HL-60/S4 treated with retinoic acid at 250 ng/mL for 4 days and 3 days (cell line): ENCODE data around the gene PIP5K1B.

Source experiments
- in situ Hi-C: fragments of 300-500 bp; cut with MboI; formaldehyde crosslinking; loops from 2 replicates; pipeline ENCODE4 v1.7.0; 2022; ENCODE audit warnings: low sequenced_read_pairs

Gene PIP5K1B

GRCh38 chr9:68842568-68842967 is 137.5 kb downstream of the PIP5K1B start:
- in situ Hi-C loops: no loop called here

DNA sequence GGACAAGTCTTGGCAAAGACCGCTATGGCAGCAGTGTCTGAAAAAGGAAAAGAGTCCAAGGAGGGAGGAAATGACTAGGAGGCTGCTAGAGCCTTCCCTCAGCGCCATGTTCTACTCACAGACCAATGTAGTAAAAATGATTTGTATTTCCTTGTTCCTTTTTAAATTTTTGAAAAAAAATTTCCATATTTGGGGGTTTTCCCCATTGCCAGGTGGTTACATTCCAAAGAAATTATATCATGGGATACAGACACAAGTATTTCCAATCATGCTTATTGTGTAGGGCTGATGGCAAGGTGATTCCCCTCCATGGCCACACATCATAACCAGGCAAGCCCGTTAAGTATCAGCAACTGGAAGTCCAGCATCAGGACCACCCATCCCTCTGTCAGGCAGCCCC is 138.2 kb downstream of the PIP5K1B start:
- in situ Hi-C loops: no loop called here

DNA sequence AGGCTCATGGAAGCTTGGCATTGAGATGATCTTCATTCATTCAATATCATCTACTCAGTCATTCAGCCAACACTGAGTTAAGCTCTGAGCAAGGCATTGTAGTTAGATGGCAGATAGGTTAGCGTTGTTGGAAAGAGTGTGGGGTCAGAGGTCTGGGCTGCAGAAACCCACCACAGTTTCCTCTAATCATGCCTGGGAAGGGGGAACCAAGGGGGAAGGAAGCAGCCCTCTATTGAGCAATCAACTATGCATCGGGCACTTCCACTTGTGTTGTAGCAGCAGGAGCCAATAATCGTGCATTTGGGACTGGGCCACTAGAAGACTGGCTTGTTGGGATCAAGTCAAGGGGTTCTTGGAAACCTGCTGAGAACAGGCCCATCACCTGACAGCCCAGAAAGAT is 139.1 kb downstream of the PIP5K1B start:
- in situ Hi-C loops: no loop called here

- in situ Hi-C loops: no loop called here
Observed at GRCh38 chr9:68844631-68845612, 139.9 kb downstream of the PIP5K1B start.

- in situ Hi-C loops: no loop called here
Observed at GRCh38 chr9:68847765-68848164, 142.7 kb downstream of the PIP5K1B start.

GRCh38 chr9:68851657-68852056 is 146.6 kb downstream of the PIP5K1B start:
- in situ Hi-C loops: no loop called here

DNA sequence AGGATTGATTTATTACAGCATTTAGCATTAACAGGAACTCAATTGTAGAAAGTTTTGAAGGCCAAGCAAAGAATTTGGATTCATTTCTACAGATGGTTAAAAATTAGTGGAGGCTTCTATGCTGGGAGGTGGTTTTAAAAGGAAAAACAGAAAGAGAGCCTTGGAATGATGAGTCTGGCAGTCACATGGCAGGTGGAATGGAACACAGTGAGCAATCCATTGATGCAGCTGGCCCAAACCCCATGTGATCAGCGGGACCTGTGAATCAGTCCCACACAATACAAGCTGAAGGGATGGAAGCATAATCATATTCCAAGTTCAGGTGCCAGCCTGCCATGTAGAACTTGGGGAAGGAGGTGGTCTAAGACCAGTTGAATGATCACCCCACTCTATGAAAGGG is 147.9 kb downstream of the PIP5K1B start:
- in situ Hi-C loops: no loop called here

DNA sequence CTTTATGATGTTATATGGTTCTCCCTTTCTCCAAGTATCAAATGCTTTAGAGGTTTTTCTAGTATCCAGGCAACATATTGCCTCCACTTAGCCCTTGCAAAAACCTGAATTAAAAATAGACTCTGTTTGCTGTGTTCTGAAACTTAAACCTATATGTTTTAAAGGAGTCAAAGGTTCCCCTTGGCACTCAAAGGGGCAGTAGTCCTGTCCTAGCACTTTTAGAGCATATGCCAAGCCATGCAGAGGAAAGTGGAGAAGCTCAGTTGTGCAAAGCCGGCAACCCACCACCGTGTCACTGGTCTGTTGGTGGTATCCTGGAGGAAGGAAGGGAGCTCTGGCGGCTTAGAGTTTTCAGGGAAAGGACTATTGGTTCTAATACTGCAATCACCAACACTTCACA is 154.3 kb downstream of the PIP5K1B start:
- in situ Hi-C loops: no loop called here

DNA sequence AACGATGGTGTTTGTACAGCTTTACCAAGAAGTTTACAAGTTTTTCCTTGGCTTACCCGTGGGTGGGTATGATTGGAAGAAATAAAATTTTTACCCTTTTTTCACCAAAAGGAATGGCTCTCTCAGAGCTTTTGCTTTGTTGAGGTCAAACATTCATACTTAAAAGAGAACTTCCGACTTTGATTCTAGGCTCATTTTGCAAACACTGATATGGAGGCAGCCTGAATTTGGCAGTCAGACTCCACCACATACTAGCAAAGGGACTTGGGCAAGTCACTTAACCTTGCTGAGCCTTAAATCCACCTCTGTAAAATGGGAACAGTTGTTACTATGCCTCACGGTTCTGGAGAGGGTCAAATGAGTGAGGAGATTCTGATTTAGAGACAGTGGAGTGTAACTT is 155.4 kb downstream of the PIP5K1B start:
- in situ Hi-C loops: no loop called here

GRCh38 chr9:68861436-68861835 is 156.4 kb downstream of the PIP5K1B start:
- in situ Hi-C loops: no loop called here

- in situ Hi-C loops: no loop called here
Observed at GRCh38 chr9:68867066-68867465, 162.0 kb downstream of the PIP5K1B start.

GRCh38 chr9:68869022-68869421 is 164.0 kb downstream of the PIP5K1B start:
- in situ Hi-C loops: no loop called here

GRCh38 chr9:68870086-68870485 is 165.0 kb downstream of the PIP5K1B start:
- in situ Hi-C loops: no loop called here

DNA sequence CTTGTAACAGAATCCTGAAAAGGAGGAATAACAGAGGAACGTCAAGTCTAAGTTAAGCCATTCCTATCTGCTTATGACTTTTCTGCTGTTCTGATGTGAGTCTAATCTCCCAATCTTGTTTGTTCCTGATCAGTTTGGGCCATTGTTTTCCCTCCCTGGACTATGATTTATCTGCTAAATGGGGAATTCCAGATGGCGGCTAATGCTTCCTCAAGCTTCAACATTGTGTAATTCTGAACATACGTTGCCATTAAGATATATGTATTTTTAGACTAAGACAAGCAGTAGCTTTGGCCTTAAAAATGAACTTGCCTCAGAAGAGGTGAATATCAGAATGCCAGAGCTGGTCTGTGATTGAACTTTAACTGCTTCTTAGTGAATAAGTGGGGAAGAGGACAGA is 166.2 kb downstream of the PIP5K1B start:
- in situ Hi-C loops: no loop called here

- in situ Hi-C loops: no loop called here
Observed at GRCh38 chr9:68872026-68872501, 167.0 kb downstream of the PIP5K1B start.

- in situ Hi-C loops: no loop called here
Observed at GRCh38 chr9:68873179-68873578, 168.1 kb downstream of the PIP5K1B start.

GRCh38 chr9:68876273-68876672 is 171.2 kb downstream of the PIP5K1B start:
- in situ Hi-C loops: loop anchor here (25.0 kb wide), 1 partner anchor 111 kb away; no protein-coding TSS in a partner anchor

DNA sequence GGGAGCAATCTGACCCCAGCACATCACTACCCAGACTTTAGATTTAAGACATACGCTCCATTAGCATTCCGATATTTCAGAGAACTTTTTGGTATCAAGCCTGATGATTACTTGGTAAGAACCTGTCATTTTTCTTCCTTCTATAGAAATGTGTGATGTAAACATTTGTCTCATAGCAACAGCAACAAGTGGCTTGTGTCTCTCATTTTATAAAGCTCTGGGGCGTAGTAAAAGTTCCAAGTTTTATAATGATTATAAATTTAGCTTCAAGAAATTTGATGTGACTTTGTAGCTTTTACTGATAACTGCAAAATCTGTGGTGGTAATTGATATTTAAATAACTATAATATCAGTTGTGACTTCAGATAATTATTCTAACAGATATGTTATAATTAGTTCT is 171.6 kb downstream of the PIP5K1B start:
- in situ Hi-C loops: loop anchor here (25.0 kb wide), 1 partner anchor 111 kb away; no protein-coding TSS in a partner anchor

DNA sequence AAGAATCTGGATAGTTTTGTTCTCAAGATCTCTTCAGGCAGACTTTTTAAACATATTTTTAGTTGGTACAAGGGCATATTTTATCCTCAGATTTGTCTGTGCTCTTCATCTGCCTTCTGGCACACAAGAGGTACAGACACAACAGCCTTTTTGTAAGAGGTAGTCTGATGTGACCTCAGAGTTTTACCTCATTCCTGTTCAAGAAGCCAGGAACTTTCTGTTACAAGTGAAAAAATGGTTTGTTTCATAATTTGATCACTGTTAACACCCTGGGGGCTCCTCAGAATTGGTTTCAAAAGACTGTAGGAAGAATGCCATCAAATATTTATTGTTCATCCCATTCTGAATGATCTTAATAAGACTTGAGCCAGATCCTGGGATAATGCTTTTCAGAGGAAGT is 172.2 kb downstream of the PIP5K1B start:
- in situ Hi-C loops: loop anchor here (25.0 kb wide), 1 partner anchor 110 kb away; no protein-coding TSS in a partner anchor

DNA sequence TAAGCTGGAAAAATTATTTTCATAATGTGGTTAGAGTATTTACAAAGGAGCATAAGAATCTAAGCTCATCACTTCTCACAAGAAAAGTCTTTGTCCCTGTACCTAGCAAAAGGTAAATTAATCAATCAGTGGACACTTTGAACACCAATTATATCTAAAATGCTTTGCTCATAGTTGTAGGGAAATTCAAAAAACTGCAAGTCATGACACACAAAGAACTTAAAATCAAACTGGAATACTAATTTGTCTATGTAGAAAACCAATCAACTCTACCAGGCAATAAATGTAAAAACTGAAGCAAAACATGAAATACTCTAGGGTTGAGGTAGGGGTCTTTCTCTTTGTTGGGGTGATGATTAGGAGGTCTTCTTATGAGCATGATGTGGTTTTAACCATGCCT is 173.4 kb downstream of the PIP5K1B start:
- in situ Hi-C loops: loop anchor here (25.0 kb wide), 1 partner anchor 109 kb away; no protein-coding TSS in a partner anchor

- in situ Hi-C loops: loop anchor here (25.0 kb wide), 1 partner anchor 104 kb away; no protein-coding TSS in a partner anchor
Observed at GRCh38 chr9:68883224-68883623, 178.2 kb downstream of the PIP5K1B start.

DNA sequence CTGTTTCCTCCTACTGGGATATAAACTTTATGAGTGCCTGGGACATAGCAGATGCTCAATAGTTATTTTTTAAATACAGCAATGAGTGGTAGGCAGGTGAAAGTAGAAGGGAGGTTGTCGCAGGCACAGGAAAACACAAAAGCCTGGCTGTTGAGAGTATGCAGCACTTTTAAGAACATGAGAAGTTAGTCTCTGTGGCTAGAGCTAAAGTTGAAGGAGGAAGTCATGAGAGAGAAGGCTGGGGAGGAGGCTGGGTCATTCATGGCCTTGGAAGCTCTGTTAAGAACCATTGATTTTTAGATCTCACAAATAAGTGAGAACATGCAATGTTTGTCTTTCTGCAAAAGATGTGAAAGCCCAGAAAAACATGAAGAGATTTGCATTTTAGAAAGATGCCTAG is 182.2 kb downstream of the PIP5K1B start:
- in situ Hi-C loops: loop anchor here (25.0 kb wide), 1 partner anchor 100 kb away; no protein-coding TSS in a partner anchor
